Esophagus squamous epithelium (tissue), 4 donors: ENCODE results near the gene FBLN7.

Source experiments
- POLR2A ChIP-seq, 4 donors: fragments of 450-650 bp; IDR thresholded peaks; one replicate each; pipeline ENCODE4 v1.6.1; 2017; ENCODE audit warnings: antibody characterized with exemption in 4 of 4, mild to moderate bottlenecking in 4 of 4, moderate library complexity in 3 of 4
- TF ChIP-seq, protein P1 (sequence below), 6 experiments: fragments of 450-650 bp in 4 of 6; fragments of 200-600 bp in 2 of 6; sonication (generic) in 2 of 6; IDR thresholded peaks; one replicate each; pipeline ENCODE4 v1.5.1; 2016 to 2019; ENCODE audit warnings: antibody characterized with exemption in 6 of 6, mild to moderate bottlenecking in 4 of 6, moderate library complexity in 4 of 6

DNA sequence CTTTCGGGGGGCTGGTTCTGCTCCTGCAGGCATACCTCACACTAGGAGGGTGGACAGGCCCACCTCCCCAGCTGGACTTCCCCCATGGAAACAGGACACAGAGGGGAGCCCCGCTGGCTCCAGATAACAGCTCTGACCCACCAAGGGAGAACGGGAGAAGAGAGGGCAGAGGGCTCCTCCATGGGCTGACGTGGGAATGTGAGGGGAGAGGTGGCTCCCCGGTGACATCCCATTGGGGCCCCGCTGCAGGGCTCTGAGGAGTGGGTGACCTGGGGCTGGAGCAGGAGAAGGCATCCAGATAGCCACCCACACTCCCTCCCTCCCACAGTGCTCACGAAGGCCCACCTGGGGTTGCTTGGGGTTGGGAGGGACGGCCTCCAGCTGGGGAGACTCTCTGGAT lies 45.9 kb downstream of the FBLN7 start:
- TF ChIP-seq, protein P1, sequence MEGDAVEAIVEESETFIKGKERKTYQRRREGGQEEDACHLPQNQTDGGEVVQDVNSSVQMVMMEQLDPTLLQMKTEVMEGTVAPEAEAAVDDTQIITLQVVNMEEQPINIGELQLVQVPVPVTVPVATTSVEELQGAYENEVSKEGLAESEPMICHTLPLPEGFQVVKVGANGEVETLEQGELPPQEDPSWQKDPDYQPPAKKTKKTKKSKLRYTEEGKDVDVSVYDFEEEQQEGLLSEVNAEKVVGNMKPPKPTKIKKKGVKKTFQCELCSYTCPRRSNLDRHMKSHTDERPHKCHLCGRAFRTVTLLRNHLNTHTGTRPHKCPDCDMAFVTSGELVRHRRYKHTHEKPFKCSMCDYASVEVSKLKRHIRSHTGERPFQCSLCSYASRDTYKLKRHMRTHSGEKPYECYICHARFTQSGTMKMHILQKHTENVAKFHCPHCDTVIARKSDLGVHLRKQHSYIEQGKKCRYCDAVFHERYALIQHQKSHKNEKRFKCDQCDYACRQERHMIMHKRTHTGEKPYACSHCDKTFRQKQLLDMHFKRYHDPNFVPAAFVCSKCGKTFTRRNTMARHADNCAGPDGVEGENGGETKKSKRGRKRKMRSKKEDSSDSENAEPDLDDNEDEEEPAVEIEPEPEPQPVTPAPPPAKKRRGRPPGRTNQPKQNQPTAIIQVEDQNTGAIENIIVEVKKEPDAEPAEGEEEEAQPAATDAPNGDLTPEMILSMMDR (IDR thresholded peaks at IDR 0.05), result no peak
- TF ChIP-seq POLR2A (IDR thresholded peaks at IDR 0.05), result no peak
